OCI-LY3 (cell line): ENCODE measurements around the gene PCDH15.

Experiments
- CTCF ChIP-seq: fragments of 200-600, 300-600 bp; sonication (generic); IDR thresholded peaks from 2 replicates; pipeline ENCODE4 v1.5.1; 2014; ENCODE audit warnings: antibody characterized with exemption, low read length, low read depth
- EZH2phosphoT487 ChIP-seq: fragments of 200-600 bp; shearing (Covaris generic); IDR thresholded peaks from 2 replicates; pipeline ENCODE4 v1.6.1; 2018; ENCODE audit warnings: antibody characterized with exemption, mixed run types, low read depth

- TF ChIP-seq CTCF, result no peak
- TF ChIP-seq EZH2phosphoT487, result no peak
Observed at GRCh38 chr10:54060572-54060971, 740.5 kb downstream of the PCDH15 start.
